K562 (cell line): ENCODE data around the gene ALOX12. TPM values are rescaled to one million over a fixed set of nuclear protein-coding genes. Genes with fewer than 3 reads are reported as not detected.
A peak's percentile ranks its signal among the peaks of the same experiment; 100 is the strongest.

Source experiments
- BRD4 ChIP-seq: fragments of 200-600 bp; sonication (generic); IDR thresholded peaks from 2 replicates; pipeline ENCODE4 v1.6.1; 2017; ENCODE audit warnings: inconsistent platforms
- CAMTA2 ChIP-seq: fragments of 250-450 bp; sonication (Bioruptor Pico); conservative IDR thresholded peaks from 2 replicates; pipeline ENCODE4 v1.5.1; 2022
- CBFA2T2 ChIP-seq: fragments of 450-650 bp; conservative IDR thresholded peaks from 2 replicates; pipeline ENCODE4 v1.6.1; 2017; ENCODE audit warnings: mild to moderate bottlenecking
- EGR1 ChIP-seq: fragments of 450-650 bp; conservative IDR thresholded peaks from 2 replicates; pipeline ENCODE4 v1.6.1; 2017; ENCODE audit warnings: mild to moderate bottlenecking
- KLF6 ChIP-seq: fragments of 250-450 bp; sonication (Bioruptor Pico); IDR thresholded peaks from 2 replicates; pipeline ENCODE4 v1.4.0; 2020; ENCODE audit warnings: mild to moderate bottlenecking, moderate library complexity, borderline replicate concordance
- LCOR ChIP-seq: sonication (generic); formaldehyde crosslinking; IDR thresholded peaks from 2 replicates; pipeline ENCODE4 v1.8.0; 2022; ENCODE audit warnings: mild to moderate bottlenecking, missing genetic modification reagents
- NFXL1 ChIP-seq: fragments of 450-650 bp; formaldehyde crosslinking; IDR thresholded peaks from 2 replicates; pipeline ENCODE4 v1.4.0; 2021; ENCODE audit warnings: mild to moderate bottlenecking
- PHF21A ChIP-seq: fragments of 450-650 bp; IDR thresholded peaks from 2 replicates; pipeline ENCODE4 v1.6.1; 2017; ENCODE audit warnings: low read depth, borderline replicate concordance
- SIN3B ChIP-seq: fragments of 450-650 bp; IDR thresholded peaks from 2 replicates; pipeline ENCODE4 v1.6.1; 2017; ENCODE audit warnings: low read depth, mild to moderate bottlenecking, moderate library complexity
- SMAD1 ChIP-seq: fragments of 150-350 bp; IDR thresholded peaks from 2 replicates; pipeline ENCODE4 v1.6.1; 2014; ENCODE audit warnings: low read length, low read depth; ENCODE audit not compliant: partially characterized antibody
- SRSF7 ChIP-seq: fragments of 200-400 bp; formaldehyde crosslinking; optimal IDR thresholded peaks from 2 replicates; pipeline ENCODE3; 2017; ENCODE audit warnings: mild to moderate bottlenecking, low read depth, low read length
- XRCC3 ChIP-seq: fragments of 450-650 bp; IDR thresholded peaks from 2 replicates; pipeline ENCODE4 v1.6.1; 2017; ENCODE audit warnings: mild to moderate bottlenecking, moderate library complexity
- ZBTB1 ChIP-seq: sonication (generic); formaldehyde crosslinking; IDR thresholded peaks from 2 replicates; pipeline ENCODE4 v1.8.1; 2023; ENCODE audit warnings: missing genetic modification reagents, low read depth, mild to moderate bottlenecking, borderline replicate concordance
- ZNF133 ChIP-seq: fragments of 250-450 bp; sonication (Bioruptor Pico); IDR thresholded peaks from 2 replicates; pipeline ENCODE4 v1.4.0; 2020; ENCODE audit warnings: mild to moderate bottlenecking
- ZNF408 ChIP-seq: fragments of 250-450 bp; sonication (Bioruptor Pico); IDR thresholded peaks from 2 replicates; pipeline ENCODE4 v1.4.0; 2020; ENCODE audit warnings: low read depth, mild to moderate bottlenecking, moderate library complexity
- ZNF583 ChIP-seq: fragments of 250-450 bp; sonication (Bioruptor Pico); IDR thresholded peaks from 2 replicates; pipeline ENCODE4 v1.4.0; 2020
- polyA plus RNA-seq, 8 experiments: library from polyadenylated mRNA; depleted of rRNA in 4 of 8; stranded (reverse) in 5 of 8; unstranded in 3 of 8; fragments of >200 nt; fragmentation: Nextera tagmentation in 2 of 8; fragmentation: Illumina TruSeq in 1 of 8; extraction: Ambion mirVana in 2 of 8; extraction: Trizol in 1 of 8; gene quantifications; 2 replicates each; pipeline versions ENCODE4 v1.2.1 to v1.2.3, GENCODE V29; 2011 to 2014; ENCODE audit warnings: inconsistent platforms in 1 of 8, missing spikeins in 1 of 8
- total RNA-seq, 7 experiments: library from RNA; depleted of rRNA in 6 of 7; stranded (reverse); fragments of >200 nt in 6 of 7; fragmentation: Illumina TruSeq in 2 of 7; extraction: Trizol in 2 of 7; gene quantifications; 2 replicates each; pipeline versions ENCODE4 v1.2.1 to v1.2.3, GENCODE V29; 2011 to 2021; ENCODE audit warnings: low replicate concordance in 1 of 7
- TF ChIP-seq, protein P1 (sequence below): fragments of 450-650 bp; IDR thresholded peaks from 2 replicates; pipeline ENCODE4 v1.6.1; 2016; ENCODE audit warnings: antibody characterized with exemption
- TF ChIP-seq, protein P2 (sequence below): fragments of 250-450 bp; sonication (Bioruptor Pico); IDR thresholded peaks from 2 replicates; pipeline ENCODE4 v1.8.0; 2021; ENCODE audit warnings: borderline replicate concordance, mild to moderate bottlenecking, moderate library complexity; ENCODE audit not compliant: poor library complexity, severe bottlenecking
- TF ChIP-seq, protein P3 (sequence below): IDR thresholded peaks from 3 replicates; pipeline ENCODE4 v1.6.1; 2011; ENCODE audit warnings: borderline replicate concordance, mild to moderate bottlenecking; ENCODE audit not compliant: insufficient read length, insufficient read depth
- TF ChIP-seq, protein P4 (sequence below): fragments of 450-650 bp; IDR thresholded peaks from 2 replicates; pipeline ENCODE4 v1.6.1; 2016
- TF ChIP-seq, protein P5 (sequence below): fragments of 250-450 bp; sonication (Bioruptor Pico); IDR thresholded peaks from 2 replicates; pipeline ENCODE4 v1.5.0; 2021; ENCODE audit warnings: mild to moderate bottlenecking, moderate library complexity
- TF ChIP-seq, protein P6 (sequence below): fragments of 450-650 bp; formaldehyde crosslinking; IDR thresholded peaks from 2 replicates; pipeline ENCODE4 v1.4.0; 2020; ENCODE audit warnings: mild to moderate bottlenecking, moderate library complexity

ALOX12 gene
- total and polyA plus RNA-seq, 9 of the 15 experiments (the other 6 are each of a cell fraction or from before 2014, with no cell fraction given), result 0.09 to 1.1 (median 0.47) TPM; not detected in 1

DNA sequence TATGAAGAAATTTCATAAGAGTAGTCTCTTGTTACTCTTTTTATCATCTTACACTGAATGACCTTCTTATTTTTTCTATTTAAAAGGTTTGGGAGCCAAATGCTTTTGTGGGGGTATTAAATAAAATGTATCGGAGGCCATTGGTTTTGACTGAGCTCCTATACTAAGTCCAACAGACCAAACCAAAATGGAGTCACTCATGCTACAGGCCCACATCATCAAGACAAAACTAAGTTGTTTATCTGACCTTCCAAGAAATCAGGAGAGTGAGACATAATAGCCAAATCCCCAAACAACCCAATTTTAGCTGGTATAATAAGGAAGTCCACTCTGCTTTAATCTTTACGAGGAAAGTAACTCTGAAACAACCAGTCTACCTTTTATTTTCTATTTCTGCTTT, 48.1 kb upstream of the ALOX12 start (continued):
- TF ChIP-seq, protein P1, sequence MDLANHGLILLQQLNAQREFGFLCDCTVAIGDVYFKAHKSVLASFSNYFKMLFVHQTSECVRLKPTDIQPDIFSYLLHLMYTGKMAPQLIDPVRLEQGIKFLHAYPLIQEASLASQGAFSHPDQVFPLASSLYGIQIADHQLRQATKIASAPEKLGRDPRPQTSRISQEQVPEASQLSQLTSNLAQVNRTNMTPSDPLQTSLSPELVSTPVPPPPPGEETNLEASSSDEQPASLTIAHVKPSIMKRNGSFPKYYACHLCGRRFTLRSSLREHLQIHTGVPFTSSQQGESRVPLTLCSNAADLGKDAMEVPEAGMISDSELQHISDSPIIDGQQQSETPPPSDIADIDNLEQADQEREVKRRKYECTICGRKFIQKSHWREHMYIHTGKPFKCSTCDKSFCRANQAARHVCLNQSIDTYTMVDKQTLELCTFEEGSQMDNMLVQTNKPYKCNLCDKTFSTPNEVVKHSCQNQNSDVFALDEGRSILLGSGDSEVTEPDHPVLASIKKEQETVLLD, result no peak
- TF ChIP-seq PHF21A (no peak), XRCC3 (no peak), BRD4 (no peak), SRSF7 (no peak), ZNF583 (peak; percentile 95), CAMTA2 (no peak), LCOR (no peak), CBFA2T2 (no peak), ZNF133 (CRISPR knock-in tag) (0 out of 2 replicates have a peak, but pooled peaks have one; percentile 55), ZNF408 (CRISPR knock-in tag) (no peak), SMAD1 (no peak), NFXL1 (CRISPR knock-in tag) (peak; percentile 88), SIN3B (no peak), EGR1 (no peak), ZBTB1 (no peak), KLF6 (CRISPR knock-in tag) (peak; percentile 97)
- TF ChIP-seq, protein P2, sequence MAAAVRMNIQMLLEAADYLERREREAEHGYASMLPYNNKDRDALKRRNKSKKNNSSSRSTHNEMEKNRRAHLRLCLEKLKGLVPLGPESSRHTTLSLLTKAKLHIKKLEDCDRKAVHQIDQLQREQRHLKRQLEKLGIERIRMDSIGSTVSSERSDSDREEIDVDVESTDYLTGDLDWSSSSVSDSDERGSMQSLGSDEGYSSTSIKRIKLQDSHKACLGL, result peak; percentile 53
- TF ChIP-seq, protein P3, sequence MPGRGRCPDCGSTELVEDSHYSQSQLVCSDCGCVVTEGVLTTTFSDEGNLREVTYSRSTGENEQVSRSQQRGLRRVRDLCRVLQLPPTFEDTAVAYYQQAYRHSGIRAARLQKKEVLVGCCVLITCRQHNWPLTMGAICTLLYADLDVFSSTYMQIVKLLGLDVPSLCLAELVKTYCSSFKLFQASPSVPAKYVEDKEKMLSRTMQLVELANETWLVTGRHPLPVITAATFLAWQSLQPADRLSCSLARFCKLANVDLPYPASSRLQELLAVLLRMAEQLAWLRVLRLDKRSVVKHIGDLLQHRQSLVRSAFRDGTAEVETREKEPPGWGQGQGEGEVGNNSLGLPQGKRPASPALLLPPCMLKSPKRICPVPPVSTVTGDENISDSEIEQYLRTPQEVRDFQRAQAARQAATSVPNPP, result no peak
- TF ChIP-seq, protein P4, sequence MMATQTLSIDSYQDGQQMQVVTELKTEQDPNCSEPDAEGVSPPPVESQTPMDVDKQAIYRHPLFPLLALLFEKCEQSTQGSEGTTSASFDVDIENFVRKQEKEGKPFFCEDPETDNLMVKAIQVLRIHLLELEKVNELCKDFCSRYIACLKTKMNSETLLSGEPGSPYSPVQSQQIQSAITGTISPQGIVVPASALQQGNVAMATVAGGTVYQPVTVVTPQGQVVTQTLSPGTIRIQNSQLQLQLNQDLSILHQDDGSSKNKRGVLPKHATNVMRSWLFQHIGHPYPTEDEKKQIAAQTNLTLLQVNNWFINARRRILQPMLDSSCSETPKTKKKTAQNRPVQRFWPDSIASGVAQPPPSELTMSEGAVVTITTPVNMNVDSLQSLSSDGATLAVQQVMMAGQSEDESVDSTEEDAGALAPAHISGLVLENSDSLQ, result no peak
- TF ChIP-seq, protein P5, sequence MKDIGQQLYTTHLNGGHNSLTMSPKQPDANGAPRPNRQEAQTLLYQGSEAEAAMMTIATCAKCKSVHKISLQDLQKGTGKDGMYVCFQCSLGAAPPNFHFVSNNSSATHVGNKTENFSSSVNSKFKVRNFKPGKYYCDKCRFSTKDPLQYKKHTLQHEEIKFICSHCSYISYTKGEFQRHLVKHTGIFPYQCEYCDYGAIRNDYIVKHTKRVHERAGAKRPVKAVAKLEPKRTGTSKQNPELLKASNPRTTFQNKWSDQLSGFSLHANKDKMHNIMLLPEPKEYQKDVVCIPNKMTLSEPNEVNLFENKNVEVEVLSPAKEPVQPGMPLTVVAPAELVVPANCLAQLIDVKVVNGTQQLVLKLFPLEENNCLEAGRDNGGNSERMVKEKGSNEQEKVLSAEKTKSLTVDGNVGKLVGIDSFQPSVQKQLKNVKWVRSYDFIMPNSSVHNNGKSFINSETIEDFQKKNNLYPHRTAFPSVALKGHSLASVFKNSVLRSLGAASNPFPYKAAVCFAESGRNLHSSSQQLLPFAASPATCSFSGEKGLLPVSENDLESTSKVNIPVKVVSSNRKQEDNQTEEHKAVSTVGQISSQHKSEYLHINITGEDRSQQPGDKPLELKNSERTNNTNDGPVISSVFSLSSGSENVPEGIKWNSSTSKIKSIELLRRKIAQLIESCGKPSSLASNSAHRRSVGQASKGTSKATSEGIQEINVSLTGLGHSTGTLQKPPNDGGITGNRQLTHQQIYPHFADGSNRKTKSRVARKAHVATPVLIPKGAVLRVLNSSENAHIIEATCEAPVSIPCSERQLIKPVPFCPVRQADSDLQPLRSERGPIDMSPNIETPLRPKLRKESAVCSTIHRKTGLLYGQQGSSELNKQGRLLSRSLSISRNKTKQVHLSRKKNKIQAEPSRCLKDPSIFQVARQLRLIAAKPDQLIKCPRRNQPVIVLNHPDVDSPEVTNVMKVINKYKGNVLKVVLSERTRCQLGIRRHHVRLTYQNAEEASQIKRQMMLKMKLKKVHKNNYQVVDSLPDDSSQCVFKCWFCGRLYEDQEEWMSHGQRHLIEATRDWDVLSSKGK (CRISPR knock-in tag), result no peak
- TF ChIP-seq, protein P6, sequence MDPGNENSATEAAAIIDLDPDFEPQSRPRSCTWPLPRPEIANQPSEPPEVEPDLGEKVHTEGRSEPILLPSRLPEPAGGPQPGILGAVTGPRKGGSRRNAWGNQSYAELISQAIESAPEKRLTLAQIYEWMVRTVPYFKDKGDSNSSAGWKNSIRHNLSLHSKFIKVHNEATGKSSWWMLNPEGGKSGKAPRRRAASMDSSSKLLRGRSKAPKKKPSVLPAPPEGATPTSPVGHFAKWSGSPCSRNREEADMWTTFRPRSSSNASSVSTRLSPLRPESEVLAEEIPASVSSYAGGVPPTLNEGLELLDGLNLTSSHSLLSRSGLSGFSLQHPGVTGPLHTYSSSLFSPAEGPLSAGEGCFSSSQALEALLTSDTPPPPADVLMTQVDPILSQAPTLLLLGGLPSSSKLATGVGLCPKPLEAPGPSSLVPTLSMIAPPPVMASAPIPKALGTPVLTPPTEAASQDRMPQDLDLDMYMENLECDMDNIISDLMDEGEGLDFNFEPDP, result peak; percentile 92
